Measurements from ENCODE around the gene PEAR1. TPM values are rescaled to one million over a fixed set of nuclear protein-coding genes. Genes with fewer than 3 reads are reported as not detected.

The PEAR1 gene
- total RNA-seq, 1 experiment from 2014 or later = 0.39 TPM

- Histone ChIP-seq H3K23me2 (ENCODE audit: insufficient read length, low read depth, low read length, poor library complexity, severe bottlenecking) (no peaks in the 10 kb centered on the region), H3K9me3 (ENCODE audit: control insufficient read depth, low read depth, low read length) (no peaks in the 10 kb centered on the region), H3K4ac (ENCODE audit: low read depth, low read length) (no peak overlapping the region), H2BK15ac (ENCODE audit: low read depth, low read length) (no peak overlapping the region), H3K14ac (ENCODE audit: insufficient read depth, low read length) (no peak overlapping the region), H3K18ac (ENCODE audit: insufficient read length, low read depth, low read length) (no peak overlapping the region), H2BK5ac (ENCODE audit: insufficient read length, low read length) (no peak overlapping the region), H3K27me3 (ENCODE audit: insufficient read depth, low read length) (no peaks in the 10 kb centered on the region), H3K79me2 (ENCODE audit: insufficient read depth, low read length) (no peaks in the 10 kb centered on the region), H3K79me1 (ENCODE audit: insufficient read depth, low read depth, low read length, poor library complexity, severe bottlenecking) (no peaks in the 10 kb centered on the region), H3K4me2 (ENCODE audit: insufficient read depth, insufficient read length, low read length) (no peak overlapping the region), H3T11ph (ENCODE audit: low read length) (no peak overlapping the region), H2BK120ac (ENCODE audit: low read depth, low read length, poor library complexity, severe bottlenecking) (no peak overlapping the region), H2BK20ac (ENCODE audit: low read depth, low read length, poor library complexity, severe bottlenecking) (no peak overlapping the region), H4K8ac (replicated peaks; ENCODE audit: insufficient read length, low read depth, low read length) (no peak overlapping the region), H3K56ac (ENCODE audit: insufficient read length, low read depth, low read length) (no peak overlapping the region), H3K4me1 (ENCODE audit: insufficient read depth, low read length) (no peaks in the 10 kb centered on the region), H4K91ac (ENCODE audit: insufficient read length, low read depth, low read length) (no peak overlapping the region), H2AK5ac (ENCODE audit: insufficient read length, low read length) (no peak overlapping the region), H2BK12ac (ENCODE audit: insufficient read length, low read depth, low read length) (no peak overlapping the region), H4K20me1 (ENCODE audit: control insufficient read depth, insufficient read depth, insufficient read length) (no peaks in the 10 kb centered on the region), H3K27ac (ENCODE audit: insufficient read length, low read depth, low read length) (no peak overlapping the region), H3K9ac (ENCODE audit: extremely low read depth, insufficient read length, low read length) (no peak overlapping the region), H2AFZ (ENCODE audit: low read length) (no peak overlapping the region), H3K23ac (ENCODE audit: insufficient read length, low read depth, low read length) (no peak overlapping the region), H4K5ac (ENCODE audit: insufficient read length, low read depth, low read length) (no peak overlapping the region)
- WGBS (ENCODE audit: extremely low coverage, insufficient read length, low lambda C conversion rate) = no CpG with 5 or more reads among the region's 3 CpGs
- H3K27me3 Mint-ChIP-seq (ENCODE audit: low read depth) = no peaks in the 10 kb centered on the region; the same call in none of the 2 replicates
- H3K27ac Mint-ChIP-seq = no peak overlapping the region
- H3K4me1 Mint-ChIP-seq = no peaks in the 10 kb centered on the region
- H3K36me3 Mint-ChIP-seq (ENCODE audit: insufficient read depth in 1 of 3, low read depth in 3 of 3) = peaks cover 59 to 97% (median 94%) of the 10 kb centered on the region in 3 experiments
- no peak overlapping the region for H3K4me3 Mint-ChIP-seq
- DNase-seq = no peak
- TF ChIP-seq, protein P1, sequence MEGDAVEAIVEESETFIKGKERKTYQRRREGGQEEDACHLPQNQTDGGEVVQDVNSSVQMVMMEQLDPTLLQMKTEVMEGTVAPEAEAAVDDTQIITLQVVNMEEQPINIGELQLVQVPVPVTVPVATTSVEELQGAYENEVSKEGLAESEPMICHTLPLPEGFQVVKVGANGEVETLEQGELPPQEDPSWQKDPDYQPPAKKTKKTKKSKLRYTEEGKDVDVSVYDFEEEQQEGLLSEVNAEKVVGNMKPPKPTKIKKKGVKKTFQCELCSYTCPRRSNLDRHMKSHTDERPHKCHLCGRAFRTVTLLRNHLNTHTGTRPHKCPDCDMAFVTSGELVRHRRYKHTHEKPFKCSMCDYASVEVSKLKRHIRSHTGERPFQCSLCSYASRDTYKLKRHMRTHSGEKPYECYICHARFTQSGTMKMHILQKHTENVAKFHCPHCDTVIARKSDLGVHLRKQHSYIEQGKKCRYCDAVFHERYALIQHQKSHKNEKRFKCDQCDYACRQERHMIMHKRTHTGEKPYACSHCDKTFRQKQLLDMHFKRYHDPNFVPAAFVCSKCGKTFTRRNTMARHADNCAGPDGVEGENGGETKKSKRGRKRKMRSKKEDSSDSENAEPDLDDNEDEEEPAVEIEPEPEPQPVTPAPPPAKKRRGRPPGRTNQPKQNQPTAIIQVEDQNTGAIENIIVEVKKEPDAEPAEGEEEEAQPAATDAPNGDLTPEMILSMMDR (conservative IDR thresholded peaks at IDR 0.05) = no peak
- no peaks in the 10 kb centered on the region for H3K9me3 Mint-ChIP-seq
Measured at GRCh38 chr1:156943756-156944155, 50.2 kb downstream of the PEAR1 start.
